Large intestine (tissue), 12 donors: Measurements from ENCODE around the gene HEXB. TPM values are rescaled to one million over a fixed set of nuclear protein-coding genes. Genes with fewer than 3 reads are reported as not detected.

Source experiments
- DNase-seq, 2 donors: peaks; one replicate each; pipeline versions ENCODE4 v3.0.0 to v3.0.0-alpha.2; 2013
- H3K27ac ChIP-seq: one replicate; pipeline ENCODE4 v1.5.1; 2013; ENCODE audit warnings: low read length
- H3K27me3 ChIP-seq: 2 replicates; pipeline ENCODE4 v1.6.1; 2013; ENCODE audit warnings: low read length; ENCODE audit not compliant: control insufficient read depth, insufficient read depth
- H3K36me3 ChIP-seq: 2 replicates; pipeline ENCODE4 v1.6.1; 2013; ENCODE audit warnings: low read length; ENCODE audit not compliant: control insufficient read depth, insufficient read depth
- H3K4me1 ChIP-seq: one replicate; pipeline ENCODE4 v1.6.1; 2013; ENCODE audit warnings: low read length; ENCODE audit not compliant: control insufficient read depth, insufficient read depth
- H3K4me3 ChIP-seq: one replicate; pipeline ENCODE4 v1.5.1; 2013; ENCODE audit warnings: low read length
- H3K9me3 ChIP-seq: one replicate; pipeline ENCODE4 v1.6.1; 2013; ENCODE audit warnings: mild to moderate bottlenecking, low read depth, low read length, moderate library complexity; ENCODE audit not compliant: control insufficient read depth
- WGBS: methylation state at CpG from one replicate; pipeline ENCODE4 v1.1.5; 2013; ENCODE audit warnings: low lambda C conversion rate; ENCODE audit not compliant: insufficient coverage; 5-methylcytosine and 5-hydroxymethylcytosine counted together
- long read RNA-seq, 11 donors: transcript quantifications; one replicate each; lab custom pipeline, GENCODE V29; 2026
- polyA plus RNA-seq: library from polyadenylated mRNA; unstranded; fragments of 120-200 nt; gene quantifications from one replicate; pipeline ENCODE4 v1.2.1, GENCODE V29; 2013

Gene HEXB
- polyA plus RNA-seq = 283 TPM
- long read RNA-seq, donor 1, transcript HEXB-213 (2 exons, 876 nt) = minor isoform, 6 of 178 reads
- long read RNA-seq, donor 1, transcript HEXB-201 (14 exons, 1,901 nt) = major isoform, 113 of 178 reads
- long read RNA-seq, donor 1, transcript HEXB-209 (6 exons, 1,684 nt) = minor isoform, 7 of 178 reads
- long read RNA-seq, donor 1, partial matches to known transcripts = 50 of 178 reads
- long read RNA-seq, donor 1, other reads (novel, unspliced or antisense) = 0 of 178 reads
- long read RNA-seq, donor 2, transcript HEXB-205 (3 exons, 806 nt) = minor isoform, 13 of 383 reads
- long read RNA-seq, donor 2, transcript HEXB-201 (14 exons, 1,901 nt) = major isoform, 211 of 383 reads
- long read RNA-seq, donor 2, transcript HEXB-209 (6 exons, 1,684 nt) = minor isoform, 9 of 383 reads
- long read RNA-seq, donor 2, transcript HEXB-213 (2 exons, 876 nt) = minor isoform, 6 of 383 reads
- long read RNA-seq, donor 2, partial matches to known transcripts = 139 of 383 reads
- long read RNA-seq, donor 2, other reads (novel, unspliced or antisense) = 5 of 383 reads
- long read RNA-seq, donor 3, transcript HEXB-201 (14 exons, 1,901 nt) = major isoform, 211 of 450 reads
- long read RNA-seq, donor 3, transcript HEXB-213 (2 exons, 876 nt) = minor isoform, 10 of 450 reads
- long read RNA-seq, donor 3, transcript HEXB-209 (6 exons, 1,684 nt) = minor isoform, 15 of 450 reads
- long read RNA-seq, donor 3, transcript HEXB-205 (3 exons, 806 nt) = minor isoform, 16 of 450 reads
- long read RNA-seq, donor 3, partial matches to known transcripts = 198 of 450 reads
- long read RNA-seq, donor 3, other reads (novel, unspliced or antisense) = 0 of 450 reads
- long read RNA-seq, donor 4, transcript HEXB-201 (14 exons, 1,901 nt) = major isoform, 10 of 34 reads
- long read RNA-seq, donor 4, partial matches to known transcripts = 18 of 34 reads
- long read RNA-seq, donor 4, other reads (novel, unspliced or antisense) = 0 of 34 reads
- long read RNA-seq, donor 5, transcript HEXB-201 (14 exons, 1,901 nt) = major isoform, 36 of 42 reads
- long read RNA-seq, donor 5, partial matches to known transcripts = 6 of 42 reads
- long read RNA-seq, donor 5, other reads (novel, unspliced or antisense) = 0 of 42 reads
- long read RNA-seq, donor 6, transcript HEXB-209 (6 exons, 1,684 nt) = minor isoform, 6 of 232 reads
- long read RNA-seq, donor 6, transcript HEXB-201 (14 exons, 1,901 nt) = major isoform, 107 of 232 reads
- long read RNA-seq, donor 6, transcript HEXB-205 (3 exons, 806 nt) = minor isoform, 12 of 232 reads
- long read RNA-seq, donor 6, partial matches to known transcripts = 98 of 232 reads
- long read RNA-seq, donor 6, other reads (novel, unspliced or antisense) = 7 of 232 reads
- long read RNA-seq, donor 7, transcript HEXB-201 (14 exons, 1,901 nt) = major isoform, 33 of 50 reads
- long read RNA-seq, donor 7, partial matches to known transcripts = 13 of 50 reads
- long read RNA-seq, donor 7, other reads (novel, unspliced or antisense) = 0 of 50 reads
- long read RNA-seq, donor 8, transcript HEXB-201 (14 exons, 1,901 nt) = major isoform, 172 of 382 reads
- long read RNA-seq, donor 8, transcript HEXB-205 (3 exons, 806 nt) = minor isoform, 19 of 382 reads
- long read RNA-seq, donor 8, transcript HEXB-213 (2 exons, 876 nt) = minor isoform, 16 of 382 reads
- long read RNA-seq, donor 8, transcript HEXB-209 (6 exons, 1,684 nt) = minor isoform, 9 of 382 reads
- long read RNA-seq, donor 8, partial matches to known transcripts = 166 of 382 reads
- long read RNA-seq, donor 8, other reads (novel, unspliced or antisense) = 0 of 382 reads
- long read RNA-seq, donor 9, transcript HEXB-213 (2 exons, 876 nt) = minor isoform, 7 of 376 reads
- long read RNA-seq, donor 9, transcript HEXB-209 (6 exons, 1,684 nt) = minor isoform, 5 of 376 reads
- long read RNA-seq, donor 9, transcript HEXB-205 (3 exons, 806 nt) = minor isoform, 12 of 376 reads
- long read RNA-seq, donor 9, transcript HEXB-201 (14 exons, 1,901 nt) = major isoform, 203 of 376 reads
- long read RNA-seq, donor 9, partial matches to known transcripts = 147 of 376 reads
- long read RNA-seq, donor 9, other reads (novel, unspliced or antisense) = 0 of 376 reads
- long read RNA-seq, donor 10, transcript HEXB-205 (3 exons, 806 nt) = minor isoform, 8 of 285 reads
- long read RNA-seq, donor 10, transcript HEXB-201 (14 exons, 1,901 nt) = major isoform, 130 of 285 reads
- long read RNA-seq, donor 10, partial matches to known transcripts = 122 of 285 reads
- long read RNA-seq, donor 10, other reads (novel, unspliced or antisense) = 22 of 285 reads
- long read RNA-seq, donor 11, transcript HEXB-205 (3 exons, 806 nt) = minor isoform, 8 of 233 reads
- long read RNA-seq, donor 11, transcript HEXB-209 (6 exons, 1,684 nt) = minor isoform, 7 of 233 reads
- long read RNA-seq, donor 11, transcript HEXB-201 (14 exons, 1,901 nt) = major isoform, 142 of 233 reads
- long read RNA-seq, donor 11, partial matches to known transcripts = 68 of 233 reads
- long read RNA-seq, donor 11, other reads (novel, unspliced or antisense) = 5 of 233 reads

DNA sequence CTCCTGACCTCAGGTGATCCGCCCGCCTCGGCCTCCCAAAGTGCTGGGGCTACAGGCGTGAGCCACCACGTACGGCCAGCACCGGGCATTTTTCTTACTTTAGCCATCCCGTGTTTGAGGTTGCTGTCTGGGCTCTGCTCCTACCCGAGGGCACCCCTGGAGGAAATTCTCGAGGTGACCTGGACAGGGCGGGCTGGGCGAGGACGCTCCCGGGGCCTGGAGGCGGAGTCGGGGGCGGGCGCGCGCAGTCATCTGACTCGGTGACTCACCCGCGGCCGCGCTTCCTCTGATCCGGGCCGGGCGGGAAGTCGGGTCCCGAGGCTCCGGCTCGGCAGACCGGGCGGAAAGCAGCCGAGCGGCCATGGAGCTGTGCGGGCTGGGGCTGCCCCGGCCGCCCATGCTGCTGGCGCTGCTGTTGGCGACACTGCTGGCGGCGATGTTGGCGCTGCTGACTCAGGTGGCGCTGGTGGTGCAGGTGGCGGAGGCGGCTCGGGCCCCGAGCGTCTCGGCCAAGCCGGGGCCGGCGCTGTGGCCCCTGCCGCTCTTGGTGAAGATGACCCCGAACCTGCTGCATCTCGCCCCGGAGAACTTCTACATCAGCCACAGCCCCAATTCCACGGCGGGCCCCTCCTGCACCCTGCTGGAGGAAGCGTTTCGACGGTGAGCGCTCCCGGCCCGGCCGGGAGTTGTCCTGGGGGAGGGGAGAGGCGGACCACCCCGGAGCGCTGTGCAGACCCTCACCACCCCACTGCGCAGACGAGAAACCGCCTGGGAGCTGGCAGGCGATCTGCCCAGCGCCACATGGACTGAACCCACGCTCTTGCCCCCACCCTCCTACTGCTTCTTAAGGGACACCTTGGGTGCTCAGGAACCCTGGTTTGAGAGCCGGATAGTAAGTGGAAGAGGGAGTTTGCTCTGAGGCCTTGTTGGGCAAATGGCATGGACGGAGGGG is at the start of gene HEXB:
HEXB (plus strand) TSS at position 334 of the 952 bp plus-strand sequence; CDS start at position 362, 28 bp downstream.
- H3K27ac ChIP-seq = peak within 1 kb of the TSS; percentile 59
- no CpG with 5 or more reads among the region's 78 CpGs for WGBS

DNA sequence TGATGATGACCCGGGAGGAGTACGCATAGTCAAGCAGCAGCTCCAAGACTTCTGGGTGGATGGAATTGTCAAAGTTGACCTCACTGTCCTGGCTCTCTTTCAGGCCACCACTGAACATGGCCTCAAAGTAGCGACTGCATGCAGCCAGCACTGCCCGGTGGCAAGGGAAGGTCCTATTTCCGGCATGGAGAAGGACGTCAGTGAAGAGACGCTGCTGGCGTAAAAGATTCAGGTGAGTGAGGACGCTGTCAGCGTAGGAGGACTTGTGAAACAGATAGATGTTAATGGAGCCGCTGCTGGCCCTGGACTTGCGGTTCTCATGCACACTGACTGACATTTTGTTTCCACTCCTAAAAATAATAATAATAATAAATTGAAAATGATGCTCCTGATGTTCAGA is 48.9 kb upstream of the HEXB start:
- WGBS = no CpG with 5 or more reads among the region's 12 CpGs
- H3K36me3 ChIP-seq = peaks cover 51% of the 10 kb centered on the region
- no peaks in the 10 kb centered on the region for H3K27me3 ChIP-seq
- no peaks in the 10 kb centered on the region for H3K9me3 ChIP-seq
- peaks cover 50% of the 10 kb centered on the region for H3K4me1 ChIP-seq
- no peak for DNase-seq
- peak overlapping the region; percentile 98 for H3K27ac ChIP-seq
- peak overlapping the region; percentile 92 for H3K4me3 ChIP-seq

More for the DNA sequence above, at the start of gene HEXB:
- peaks cover 12% of the 10 kb centered on the region for H3K4me1 ChIP-seq
- H3K27me3 ChIP-seq = no peaks in the 10 kb centered on the region
- DNase-seq = peak; percentile 86 to 94
- H3K9me3 ChIP-seq = no peaks in the 10 kb centered on the region
- H3K4me3 ChIP-seq = peak within 1 kb of the TSS; percentile 85
- peaks cover 5% of the 10 kb centered on the region for H3K36me3 ChIP-seq

- peak overlapping the region; percentile 98 for H3K27ac ChIP-seq
- H3K9me3 ChIP-seq = no peaks in the 10 kb centered on the region
- DNase-seq = peak in 1 of 2 donors; percentile 80
- H3K27me3 ChIP-seq = no peaks in the 10 kb centered on the region
- H3K4me3 ChIP-seq = peak overlapping the region; percentile 92
- peaks cover 47% of the 10 kb centered on the region for H3K36me3 ChIP-seq
- WGBS = no CpG with 5 or more reads among the region's 4 CpGs
- peaks cover 46% of the 10 kb centered on the region for H3K4me1 ChIP-seq
Measured at GRCh38 chr5:74636552-74636951, 48.5 kb upstream of the HEXB start.

DNA sequence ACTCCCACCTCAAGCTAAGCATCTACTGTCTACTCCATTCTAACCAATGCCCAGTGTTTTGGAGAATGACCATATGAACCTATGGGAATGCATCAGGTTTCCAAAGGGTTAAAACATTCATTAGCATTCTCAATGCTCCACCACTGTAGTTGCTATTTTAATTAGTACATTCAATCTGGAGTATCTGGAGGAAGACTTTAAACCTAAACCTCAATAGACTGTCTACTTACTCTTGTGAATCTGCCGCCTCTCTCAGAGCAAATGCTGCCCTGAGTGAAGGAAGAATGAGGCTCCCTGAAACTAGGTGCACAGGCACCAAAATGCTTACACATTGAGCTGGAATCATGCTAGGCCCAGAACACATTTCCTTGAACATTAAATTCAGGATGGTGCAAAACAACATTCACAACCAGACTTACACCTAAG is 46.5 kb upstream of the HEXB start:
- no CpG with 5 or more reads among the region's 1 CpG for WGBS
- no peaks in the 10 kb centered on the region for H3K27me3 ChIP-seq
- peak overlapping the region; percentile 98 for H3K27ac ChIP-seq
- no peaks in the 10 kb centered on the region for H3K9me3 ChIP-seq
- H3K4me1 ChIP-seq = peaks cover 39% of the 10 kb centered on the region
- peaks cover 30% of the 10 kb centered on the region for H3K36me3 ChIP-seq
- no peak for DNase-seq
- peak overlapping the region; percentile 92 for H3K4me3 ChIP-seq

DNA sequence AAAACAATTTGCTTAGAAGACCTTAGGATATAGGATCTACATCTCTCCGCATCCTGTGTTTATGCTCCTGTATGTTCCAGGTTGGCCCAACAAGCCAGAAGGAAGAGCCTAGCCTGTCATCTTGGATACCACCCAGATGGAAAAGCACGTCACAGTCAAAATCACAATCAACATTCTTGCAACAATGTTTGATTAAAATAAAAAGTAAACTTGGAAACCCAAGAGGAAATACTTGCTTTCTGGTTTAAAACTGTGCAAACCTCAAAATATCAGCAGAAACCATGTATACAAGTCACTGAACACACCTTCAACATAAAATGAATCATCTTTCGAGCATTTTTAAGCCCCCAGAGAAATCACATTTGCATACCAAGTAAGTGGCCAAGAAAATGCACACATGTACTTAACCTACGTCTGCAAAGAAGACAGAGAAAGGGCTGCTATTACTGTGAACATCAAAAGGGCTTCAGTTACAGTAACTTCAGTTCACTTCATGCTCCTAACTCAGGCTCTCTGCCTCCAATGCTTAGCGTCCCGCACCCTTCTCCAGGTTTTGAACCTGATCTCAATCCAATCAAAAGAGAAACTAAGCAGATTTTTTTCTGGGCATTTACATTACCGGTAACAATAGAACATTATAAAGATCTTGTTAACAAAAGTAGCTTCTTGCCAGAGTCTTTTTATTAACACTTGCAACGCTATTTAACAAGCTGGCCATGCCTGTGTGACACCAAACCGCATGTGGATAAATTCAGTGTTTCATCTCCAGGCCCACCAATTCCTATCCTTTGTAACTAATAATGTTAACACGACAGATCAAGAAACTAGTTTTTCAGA is 45.8 kb upstream of the HEXB start:
- peak overlapping the region; percentile 98 for H3K27ac ChIP-seq
- peaks cover 40% of the 10 kb centered on the region for H3K4me1 ChIP-seq
- peak overlapping the region; percentile 92 for H3K4me3 ChIP-seq
- no peaks in the 10 kb centered on the region for H3K9me3 ChIP-seq
- WGBS = 0% methylated on average over 2 of the region's 10 CpGs
- DNase-seq = no peak
- peaks cover 26% of the 10 kb centered on the region for H3K36me3 ChIP-seq
- H3K27me3 ChIP-seq = no peaks in the 10 kb centered on the region

- Histone ChIP-seq H3K4me3 (peak overlapping the region; percentile 92), H3K27ac (peak overlapping the region; percentile 98), H3K36me3 (peaks cover 18% of the 10 kb centered on the region), H3K27me3 (no peaks in the 10 kb centered on the region), H3K4me1 (peaks cover 35% of the 10 kb centered on the region), H3K9me3 (no peaks in the 10 kb centered on the region)
- no CpG with 5 or more reads among the region's 57 CpGs for WGBS
- DNase-seq = no peak
Measured at GRCh38 chr5:74639807-74640449, 45.1 kb upstream of the HEXB start.

DNA sequence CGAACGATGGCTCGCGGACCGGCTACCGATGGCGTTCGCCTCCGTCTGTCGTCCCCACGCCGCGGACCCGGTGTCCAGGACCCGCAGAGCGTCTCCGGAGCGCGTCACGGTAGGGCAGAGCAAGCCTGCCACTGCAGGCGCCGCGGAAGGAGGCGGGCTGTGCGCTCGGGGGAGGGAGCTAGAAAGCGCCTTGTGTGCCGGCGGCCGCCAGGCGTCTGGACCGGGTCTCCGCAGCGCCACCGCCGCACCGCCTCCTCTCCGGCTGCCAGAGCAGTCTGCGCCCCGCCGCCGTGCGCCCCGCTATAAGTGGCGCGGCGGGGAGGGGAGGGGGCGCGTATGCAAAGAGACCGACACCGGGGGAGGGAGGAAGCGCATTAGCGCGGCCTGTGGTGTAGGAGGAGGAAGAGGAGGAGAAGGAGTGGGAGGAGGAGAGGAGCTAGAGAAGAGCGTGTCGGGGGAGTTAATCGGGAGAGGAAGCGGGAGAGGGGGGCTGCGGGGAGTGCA is 44.5 kb upstream of the HEXB start, which contains the start of gene ENC1:
ENC1 (minus strand) TSS at position 279 of the 504 bp plus-strand sequence. CDS start 4,243 bp downstream, outside the sequence.
- H3K4me3 ChIP-seq = peak within 1 kb of the TSS; percentile 92
- DNase-seq = peak; percentile 92 to 97
- H3K4me1 ChIP-seq = peaks cover 30% of the 10 kb centered on the region
- peak within 1 kb of the TSS; percentile 98 for H3K27ac ChIP-seq
- H3K27me3 ChIP-seq = no peaks in the 10 kb centered on the region
- WGBS = 0% methylated on average over 2 of the region's 59 CpGs
- H3K9me3 ChIP-seq = no peaks in the 10 kb centered on the region
- peaks cover 13% of the 10 kb centered on the region for H3K36me3 ChIP-seq
